K562 (cell line): ENCODE data around the gene TRPM4. TPM values are rescaled to one million over a fixed set of nuclear protein-coding genes. Genes with fewer than 3 reads are reported as not detected.

Source experiments
- ATAC-seq: fragments of 200-7000 bp; cut with Tn5 transposase; 3 replicates; pipeline ENCODE4 v1.9.1; 2020; ENCODE audit warnings: moderate library complexity
- BruUV-seq: library from RNA; stranded (reverse); fragments of 400-500 nt; replicated peaks from 2 replicates; lab custom pipeline; 2021; lab: Mats Ljungman, UMichigan
- CTCF ChIA-PET: fragments of 300-600 bp; formaldehyde crosslinking; extraction: SDS; loops from one replicate; lab custom pipeline; 2021; ENCODE audit warnings: low intra/inter-chr PET ratio; lab: Yijun Ruan, JAX
- POLR2A ChIA-PET: fragments of 300-600, 350-650 bp; sonication (Branson Sonifier 250); formaldehyde crosslinking; extraction: SDS; loops from one replicate; lab custom pipeline; 2021; ENCODE audit warnings: antibody characterized with exemption, inconsistent platforms; lab: Yijun Ruan, JAX
- DNase-seq, 4 experiments: peaks; one replicate each; pipeline versions ENCODE4 v3.0.0 to v3.0.0-alpha.2; 2011 to 2018; ENCODE audit warnings: low spot score in 3 of 4, mixed read lengths in 3 of 4; ENCODE audit errors: extremely low read depth in 1 of 4
- FAIRE-seq: peaks from 2 replicates; lab custom pipeline; 2011; peaks lifted over from hg19 to GRCh38; lab: Jason Lieb, UNC
- H2AFZ ChIP-seq: 2 replicates; pipeline ENCODE4 v1.6.0; 2011; ENCODE audit warnings: low read depth, low read length, control low read depth, inconsistent platforms
- H3K27ac ChIP-seq: fragments of 200-600 bp; 3 replicates; pipeline ENCODE4 v1.8.0; 2011; ENCODE audit warnings: low read depth, mild to moderate bottlenecking, control low read depth, inconsistent platforms, low read length, moderate library complexity, mixed read lengths; ENCODE audit errors: extremely low read depth
- H3K27me3 ChIP-seq, 2 experiments: fragments of 300-600 bp in 1 of 2; 2 replicates in 1 of 2; 3 replicates in 1 of 2; pipeline versions ENCODE4 v1.6.0 to v1.8.0; 2011; ENCODE audit warnings: inconsistent platforms in 2 of 2, low read length in 2 of 2, mild to moderate bottlenecking in 1 of 2, mixed read lengths in 1 of 2, moderate library complexity in 1 of 2; ENCODE audit not compliant: control insufficient read depth in 2 of 2, insufficient read depth in 2 of 2
- H3K36me3 ChIP-seq: fragments of 300-600 bp; 3 replicates; pipeline ENCODE4 v1.8.0; 2011; ENCODE audit warnings: mild to moderate bottlenecking, low read length, inconsistent platforms; ENCODE audit not compliant: control insufficient read depth, insufficient read depth
- H3K4me1 ChIP-seq, 2 experiments: fragments of 200-600 bp in 1 of 2; replicated peaks in 1 of 2; 2 replicates in 1 of 2; 3 replicates in 1 of 2; pipeline versions ENCODE4 v1.5.1 to v1.8.0; 2011; ENCODE audit warnings: inconsistent platforms in 2 of 2, low read length in 2 of 2, mild to moderate bottlenecking in 1 of 2, mixed read lengths in 1 of 2, moderate library complexity in 1 of 2; ENCODE audit not compliant: control insufficient read depth in 2 of 2, insufficient read depth in 2 of 2
- H3K4me2 ChIP-seq: 2 replicates; pipeline ENCODE4 v1.6.1; 2011; ENCODE audit warnings: low read length, control low read depth, inconsistent platforms, mixed read lengths; ENCODE audit not compliant: insufficient read depth
- H3K4me3 ChIP-seq: fragments of 200-600 bp; sonication (generic), shearing (Covaris generic); 2 replicates; pipeline ENCODE4 v1.5.1; 2016; ENCODE audit warnings: control low read depth, inconsistent platforms
- H3K79me2 ChIP-seq: fragments of 200-600 bp; 3 replicates; pipeline ENCODE4 v1.8.0; 2011; ENCODE audit warnings: low read length, inconsistent platforms; ENCODE audit not compliant: control insufficient read depth, insufficient read depth
- H3K9ac ChIP-seq, 2 experiments: 2 replicates each; pipeline versions ENCODE4 v1.6.0 to v1.6.1; 2011; ENCODE audit warnings: low read depth in 2 of 2, low read length in 2 of 2, control low read depth in 1 of 2, inconsistent platforms in 1 of 2, mild to moderate bottlenecking in 1 of 2, mixed read lengths in 1 of 2; ENCODE audit not compliant: insufficient read depth in 1 of 2
- H3K9me1 ChIP-seq: one replicate; pipeline ENCODE4 v1.6.0; 2011; ENCODE audit warnings: inconsistent platforms, mild to moderate bottlenecking, low read length, moderate library complexity; ENCODE audit not compliant: control insufficient read depth, insufficient read depth
- H3K9me3 ChIP-seq: replicated peaks from 2 replicates; pipeline ENCODE4 v1.5.1; 2011; ENCODE audit warnings: low read depth, low read length, inconsistent platforms; ENCODE audit not compliant: control insufficient read depth, insufficient read depth
- H4K20me1 ChIP-seq: replicated peaks from 2 replicates; pipeline ENCODE4 v1.6.1; 2011; ENCODE audit warnings: low read length, inconsistent platforms, mixed read lengths; ENCODE audit not compliant: control insufficient read depth, insufficient read depth
- CBX3 ChIP-seq, 2 experiments: IDR thresholded peaks; 1 replicate in 1 of 2; 2 replicates in 1 of 2; pipeline ENCODE4 v1.6.1; 2012; ENCODE audit warnings: inconsistent platforms in 2 of 2, low read length in 2 of 2, borderline replicate concordance in 1 of 2, control low read depth in 1 of 2
- DPF2 ChIP-seq: fragments of 450-650 bp; IDR thresholded peaks from 2 replicates; pipeline ENCODE4 v1.6.1; 2016
- ERF ChIP-seq: fragments of 450-650 bp; formaldehyde crosslinking; IDR thresholded peaks from 2 replicates; pipeline ENCODE4 v1.4.0; 2020; ENCODE audit warnings: mild to moderate bottlenecking, mixed read lengths
- ESRRA ChIP-seq: fragments of 450-650 bp; IDR thresholded peaks from 2 replicates; pipeline ENCODE4 v1.6.1; 2014; ENCODE audit warnings: low read depth, mild to moderate bottlenecking, moderate library complexity, borderline replicate concordance
- FOXP1 ChIP-seq: sonication (generic); formaldehyde crosslinking; IDR thresholded peaks from 2 replicates; pipeline ENCODE4 v1.8.0; 2022; ENCODE audit warnings: mild to moderate bottlenecking, missing genetic modification reagents
- KDM2B ChIP-seq: fragments of 250-450 bp; sonication (Bioruptor Pico); IDR thresholded peaks from 2 replicates; pipeline ENCODE4 v1.8.0; 2021; ENCODE audit warnings: mild to moderate bottlenecking, moderate library complexity
- MCM2 ChIP-seq: fragments of 450-650 bp; IDR thresholded peaks from 2 replicates; pipeline ENCODE4 v1.6.1; 2017; ENCODE audit warnings: low read depth, mild to moderate bottlenecking
- NBN ChIP-seq: fragments of 450-650 bp; IDR thresholded peaks from 2 replicates; pipeline ENCODE4 v1.6.1; 2016; ENCODE audit warnings: low read depth, mild to moderate bottlenecking
- NFE2 ChIP-seq: IDR thresholded peaks from 2 replicates; pipeline ENCODE4 v1.6.1; 2014; ENCODE audit warnings: antibody characterized with exemption, low read depth
- RFX5 ChIP-seq: IDR thresholded peaks from 2 replicates; pipeline ENCODE4 v1.6.1; 2011; ENCODE audit warnings: low read depth, mild to moderate bottlenecking, improper control_type of control experiment, low read length
- SMAD1 ChIP-seq: fragments of 150-350 bp; IDR thresholded peaks from 2 replicates; pipeline ENCODE4 v1.6.1; 2014; ENCODE audit warnings: low read length, low read depth; ENCODE audit not compliant: partially characterized antibody
- SRF ChIP-seq, 2 experiments: fragments of 250-450, 450-650 bp in 1 of 2; sonication (Bioruptor Pico) in 1 of 2; sonication (generic) in 1 of 2; formaldehyde crosslinking; IDR thresholded peaks; 2 replicates each; pipeline versions ENCODE4 v1.5.0 to v1.5.1; 2020 to 2022; ENCODE audit warnings: mild to moderate bottlenecking in 1 of 2, missing genetic modification reagents in 1 of 2
- SRSF1 ChIP-seq: fragments of 200-400 bp; formaldehyde crosslinking; IDR thresholded peaks from 2 replicates; pipeline ENCODE4 v1.6.1; 2017; ENCODE audit warnings: mild to moderate bottlenecking, low read depth, low read length, moderate library complexity
- SRSF7 ChIP-seq: fragments of 200-400 bp; formaldehyde crosslinking; optimal IDR thresholded peaks from 2 replicates; pipeline ENCODE3; 2017; ENCODE audit warnings: mild to moderate bottlenecking, low read depth, low read length
- ZBTB7A ChIP-seq: IDR thresholded peaks from 2 replicates; pipeline ENCODE4 v1.6.1; 2011; ENCODE audit warnings: low read depth, mild to moderate bottlenecking, low read length, moderate library complexity, borderline replicate concordance; ENCODE audit not compliant: control insufficient read depth
- ZNF217 ChIP-seq: sonication (generic); formaldehyde crosslinking; IDR thresholded peaks from 2 replicates; pipeline ENCODE4 v1.8.0; 2022; ENCODE audit warnings: mild to moderate bottlenecking, missing genetic modification reagents
- ZNF316 ChIP-seq: fragments of 450-650 bp; IDR thresholded peaks from 2 replicates; pipeline ENCODE4 v1.6.1; 2016
- ZNF384 ChIP-seq: IDR thresholded peaks from 2 replicates; pipeline ENCODE4 v1.6.1; 2012; ENCODE audit warnings: low read depth, low read length, improper control_type of control experiment
- WGBS: fragments of 100-300 bp; shearing (Covaris generic); methylation state at CpG from one replicate; pipeline ENCODE4 v1.1.6; 2016; ENCODE audit warnings: low coverage, mixed read lengths; ENCODE audit not compliant: insufficient coverage; ENCODE audit errors: missing lambda C conversion rate; 5-methylcytosine and 5-hydroxymethylcytosine counted together
- in situ Hi-C: fragments of 300-500 bp; cut with MboI; formaldehyde crosslinking; loops from 4 replicates; pipeline ENCODE4 v1.15.0; 2018; ENCODE audit warnings: inconsistent platforms, mixed read lengths
- intact Hi-C: fragments of 100-400 bp; cut with micrococcal nuclease; formaldehyde crosslinking; loops from 2 replicates; pipeline ENCODE4 v1.14.2; 2022
- polyA plus RNA-seq, 8 experiments: library from polyadenylated mRNA; depleted of rRNA in 4 of 8; stranded (reverse) in 5 of 8; unstranded in 3 of 8; fragments of >200 nt; fragmentation: Nextera tagmentation in 2 of 8; fragmentation: Illumina TruSeq in 1 of 8; extraction: Ambion mirVana in 2 of 8; extraction: Trizol in 1 of 8; gene quantifications; 2 replicates each; pipeline versions ENCODE4 v1.2.1 to v1.2.3, GENCODE V29; 2011 to 2014; ENCODE audit warnings: inconsistent platforms in 1 of 8, missing spikeins in 1 of 8
- total RNA-seq, 7 experiments: library from RNA; depleted of rRNA in 6 of 7; stranded (reverse); fragments of >200 nt in 6 of 7; fragmentation: Illumina TruSeq in 2 of 7; extraction: Trizol in 2 of 7; gene quantifications; 2 replicates each; pipeline versions ENCODE4 v1.2.1 to v1.2.3, GENCODE V29; 2011 to 2021; ENCODE audit warnings: low replicate concordance in 1 of 7
- TF ChIP-seq, protein P1 (sequence below), 3 experiments: fragments of 200-800 bp in 1 of 3; sonication (Bioruptor generic) in 1 of 3; sonication (generic) in 1 of 3; formaldehyde crosslinking in 1 of 3; IDR thresholded peaks; 2 replicates each; pipeline versions ENCODE4 v1.6.1 to v1.8.0; 2016 to 2022; ENCODE audit warnings: mild to moderate bottlenecking in 2 of 3, missing compliant biosample characterization in 2 of 3, missing genetic modification characterization in 2 of 3, missing genetic modification reagents in 1 of 3
- TF ChIP-seq, protein P2 (sequence below): sonication (generic); formaldehyde crosslinking; IDR thresholded peaks from 2 replicates; pipeline ENCODE4 v1.8.1; 2022; ENCODE audit warnings: missing genetic modification reagents

Gene TRPM4
- total and polyA plus RNA-seq, 9 of the 15 experiments (the other 6 are each of a cell fraction or from before 2014, with no cell fraction given): 6.5 to 45.4 (median 15.2) TPM

DNA sequence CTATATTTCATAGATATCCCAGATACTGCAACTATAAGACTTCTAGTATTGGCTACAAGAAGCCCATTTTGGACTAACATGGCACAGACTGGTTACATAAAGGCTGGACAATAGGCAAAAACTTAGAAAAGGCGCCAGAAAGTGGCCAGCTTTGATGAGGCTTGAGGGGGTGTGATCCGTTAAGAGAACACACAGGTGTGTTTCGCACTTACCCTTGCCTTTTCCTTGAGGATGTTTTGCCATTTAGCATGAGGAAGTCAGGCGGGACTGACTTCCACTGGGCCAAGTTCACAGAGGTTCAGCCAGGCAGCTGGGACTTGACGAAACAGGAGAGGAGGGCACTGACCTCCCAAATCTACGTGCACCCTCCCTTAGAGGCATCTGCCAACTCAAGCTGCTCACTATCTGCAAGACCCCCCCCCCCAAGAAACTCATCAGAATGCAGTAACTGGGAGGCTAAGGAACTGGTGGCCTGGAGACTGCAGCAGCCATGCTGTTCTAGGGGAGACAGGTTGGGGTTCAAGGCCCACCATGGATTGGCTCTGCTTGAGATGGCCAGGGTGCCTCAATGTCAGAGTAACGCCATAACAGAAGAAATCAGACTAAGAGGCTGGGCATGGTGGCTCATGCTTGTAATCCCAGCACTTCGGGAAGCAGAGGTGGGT, 47.9 kb upstream of the TRPM4 start (continued):
- TF ChIP-seq RFX5: no peak
- TF ChIP-seq, all 486 proteins: peak for 5

DNA sequence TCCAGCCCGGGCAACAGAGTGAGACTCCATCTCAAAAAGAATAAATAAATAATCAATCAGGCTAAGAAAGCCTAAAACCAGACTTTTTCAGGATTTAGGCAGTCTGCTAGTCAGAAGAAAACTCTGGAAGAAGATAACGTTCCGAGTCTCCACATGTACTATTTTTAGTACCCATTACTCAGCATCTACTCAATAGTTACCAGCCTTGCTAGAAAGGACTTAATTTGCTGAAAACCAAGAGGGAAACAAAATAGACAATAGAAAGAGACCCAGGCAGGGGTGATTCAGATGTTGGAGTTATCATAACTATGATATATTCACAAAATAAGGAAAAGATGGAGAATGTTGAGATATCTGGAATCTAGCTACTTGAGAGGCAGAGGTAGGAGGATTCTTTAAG, 47.0 kb upstream of the TRPM4 start:
- Histone ChIP-seq H3K4me3 (no peak overlapping the region), H3K27ac (peak overlapping the region; percentile 49; the same call in 2 of the 3 replicates), H3K36me3 (peaks cover 45% of the 10 kb centered on the region), H3K9ac (peak overlapping the region in 1 of 2 experiments; percentile 22; a peak in 2 of 4 replicates), H3K4me2 (no peak overlapping the region; the same call in 1 of the 2 replicates), H3K79me2 (peaks cover 13% of the 10 kb centered on the region), H2AFZ (no peak overlapping the region), H3K9me3 (no peaks in the 10 kb centered on the region), H3K4me1 (peaks cover 28 to 60% of the 10 kb centered on the region in 2 experiments), H4K20me1 (peaks cover 14% of the 10 kb centered on the region), H3K9me1 (peaks cover 11% of the 10 kb centered on the region), H3K27me3 (no peaks in the 10 kb centered on the region)
- 13% methylated on average over 3 of the region's 3 CpGs for WGBS
- ATAC-seq: no peak
- FAIRE-seq: peak; percentile 35
- in situ Hi-C loops: loop anchor here (10.0 kb wide), 1 partner anchor 1224 kb away; no protein-coding TSS in a partner anchor
- no TSS peak for BruUV-seq
- ChIA-PET CTCF (no interaction called here), POLR2A (interaction anchor here (1.1 to 1.2 kb wide), 2 partner anchors 13 to 40 kb away, joined by 3 to 4 read pairs; no protein-coding TSS in a partner anchor)
- no peak for DNase-seq
- intact Hi-C loops: no loop called here
- TF ChIP-seq NBN (0 out of 2 replicates have a peak, but pooled peaks have one; percentile 9), ZNF316 (peak; percentile 64), ESRRA (no peak), MCM2 (no peak), ZBTB7A (no peak), NFE2 (peak; percentile 56), FOXP1 (CRISPR knock-in tag) (no peak), SRF (CRISPR knock-in tag; IDR thresholded peaks at IDR 0.05) (no peak), SRSF1 (no peak), ERF (no peak), CBX3 (IDR thresholded peaks at IDR 0.05; ENCODE audit: borderline replicate concordance in 1 of 2, low read length in 2 of 2) (no peak), SRSF7 (no peak), KDM2B (CRISPR knock-in tag) (no peak), DPF2 (peak; percentile 30; the same call in 1 of the 2 replicates), SMAD1 (no peak), ZNF384 (no peak), ZNF217 (CRISPR knock-in tag) (no peak)
- TF ChIP-seq, protein P1, sequence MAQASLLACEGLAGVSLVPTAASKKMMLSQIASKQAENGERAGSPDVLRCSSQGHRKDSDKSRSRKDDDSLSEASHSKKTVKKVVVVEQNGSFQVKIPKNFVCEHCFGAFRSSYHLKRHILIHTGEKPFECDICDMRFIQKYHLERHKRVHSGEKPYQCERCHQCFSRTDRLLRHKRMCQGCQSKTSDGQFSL (CRISPR knock-in tag; IDR thresholded peaks at IDR 0.05): no peak
- TF ChIP-seq, protein P1 (tag; IDR thresholded peaks at IDR 0.05): no peak
- TF ChIP-seq, protein P2, sequence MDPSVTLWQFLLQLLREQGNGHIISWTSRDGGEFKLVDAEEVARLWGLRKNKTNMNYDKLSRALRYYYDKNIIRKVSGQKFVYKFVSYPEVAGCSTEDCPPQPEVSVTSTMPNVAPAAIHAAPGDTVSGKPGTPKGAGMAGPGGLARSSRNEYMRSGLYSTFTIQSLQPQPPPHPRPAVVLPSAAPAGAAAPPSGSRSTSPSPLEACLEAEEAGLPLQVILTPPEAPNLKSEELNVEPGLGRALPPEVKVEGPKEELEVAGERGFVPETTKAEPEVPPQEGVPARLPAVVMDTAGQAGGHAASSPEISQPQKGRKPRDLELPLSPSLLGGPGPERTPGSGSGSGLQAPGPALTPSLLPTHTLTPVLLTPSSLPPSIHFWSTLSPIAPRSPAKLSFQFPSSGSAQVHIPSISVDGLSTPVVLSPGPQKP (CRISPR knock-in tag): no peak
